ENCODE measurements around the gene MTR. TPM values are rescaled to one million over a fixed set of nuclear protein-coding genes. Genes with fewer than 3 reads are reported as not detected.
A peak's percentile ranks its signal among the peaks of the same experiment; 100 is the strongest.

Gene MTR
- total RNA-seq, 1 donor from 2014 or later = 51.8 TPM

GRCh38 chr1:236829085-236829484 lies 34.0 kb downstream of the MTR start:
- no peaks in the 10 kb centered on the region for H3K4me1 Mint-ChIP-seq
- H3K4me3 Mint-ChIP-seq = no peak overlapping the region
- no peak overlapping the region for H3K27ac Mint-ChIP-seq
- H3K9me3 Mint-ChIP-seq = no peaks in the 10 kb centered on the region
- intact Hi-C loops (cut with micrococcal nuclease) = no loop called here
- H3K27me3 Mint-ChIP-seq = no peaks in the 10 kb centered on the region
- no peak for DNase-seq
- peaks cover 52% of the 10 kb centered on the region for H3K36me3 Mint-ChIP-seq (ENCODE audit: low read depth)

GRCh38 chr1:236830116-236830515 lies 35.0 kb downstream of the MTR start:
- DNase-seq = no peak
- Mint-ChIP-seq H3K27ac (no peak overlapping the region), H3K9me3 (no peaks in the 10 kb centered on the region), H3K4me1 (peaks cover 3% of the 10 kb centered on the region), H3K4me3 (no peak overlapping the region), H3K36me3 (ENCODE audit: low read depth) (peaks cover 55% of the 10 kb centered on the region), H3K27me3 (no peaks in the 10 kb centered on the region)
- intact Hi-C loops (cut with micrococcal nuclease) = no loop called here

- H3K27me3 Mint-ChIP-seq = no peaks in the 10 kb centered on the region
- DNase-seq = no peak
- peaks cover 7% of the 10 kb centered on the region for H3K4me1 Mint-ChIP-seq
- intact Hi-C loops (cut with micrococcal nuclease) = no loop called here
- H3K4me3 Mint-ChIP-seq = no peak overlapping the region
- H3K9me3 Mint-ChIP-seq = no peaks in the 10 kb centered on the region
- H3K36me3 Mint-ChIP-seq (ENCODE audit: low read depth) = peaks cover 59% of the 10 kb centered on the region
- no peak overlapping the region for H3K27ac Mint-ChIP-seq
Observed at GRCh38 chr1:236830560-236830959, 35.5 kb downstream of the MTR start.

- Mint-ChIP-seq H3K27ac (no peak overlapping the region), H3K27me3 (no peaks in the 10 kb centered on the region), H3K4me1 (peaks cover 9% of the 10 kb centered on the region), H3K4me3 (no peak overlapping the region), H3K9me3 (no peaks in the 10 kb centered on the region), H3K36me3 (ENCODE audit: low read depth) (peaks cover 62% of the 10 kb centered on the region)
- no peak for DNase-seq
- intact Hi-C loops (cut with micrococcal nuclease) = no loop called here
Observed at GRCh38 chr1:236833575-236833974, 38.5 kb downstream of the MTR start.

GRCh38 chr1:236834876-236835275 lies 39.8 kb downstream of the MTR start:
- intact Hi-C loops (cut with micrococcal nuclease) = no loop called here
- peaks cover 64% of the 10 kb centered on the region for H3K36me3 Mint-ChIP-seq (ENCODE audit: low read depth)

GRCh38 chr1:236835491-236835890 lies 40.4 kb downstream of the MTR start:
- no peak overlapping the region for H3K27ac Mint-ChIP-seq
- H3K27me3 Mint-ChIP-seq = no peaks in the 10 kb centered on the region
- peaks cover 68% of the 10 kb centered on the region for H3K36me3 Mint-ChIP-seq (ENCODE audit: low read depth)
- H3K9me3 Mint-ChIP-seq = no peaks in the 10 kb centered on the region
- no peak overlapping the region for H3K4me3 Mint-ChIP-seq
- DNase-seq = no peak
- peaks cover 10% of the 10 kb centered on the region for H3K4me1 Mint-ChIP-seq
- intact Hi-C loops (cut with micrococcal nuclease) = no loop called here

More at GRCh38 chr1:236834876-236835275, 39.8 kb downstream of the MTR start:
- Mint-ChIP-seq H3K4me1 (peaks cover 9% of the 10 kb centered on the region), H3K4me3 (no peak overlapping the region), H3K27me3 (no peaks in the 10 kb centered on the region), H3K9me3 (no peaks in the 10 kb centered on the region), H3K27ac (peak overlapping the region; percentile 19)
- DNase-seq = no peak

- Mint-ChIP-seq H3K36me3 (ENCODE audit: low read depth) (peaks cover 67% of the 10 kb centered on the region), H3K4me3 (no peak overlapping the region), H3K27me3 (no peaks in the 10 kb centered on the region), H3K4me1 (peaks cover 10% of the 10 kb centered on the region), H3K9me3 (no peaks in the 10 kb centered on the region), H3K27ac (no peak overlapping the region)
- DNase-seq = no peak
- intact Hi-C loops (cut with micrococcal nuclease) = no loop called here
Observed at GRCh38 chr1:236836157-236836556, 41.1 kb downstream of the MTR start.

- no peak overlapping the region for H3K27ac Mint-ChIP-seq
- intact Hi-C loops (cut with micrococcal nuclease) = no loop called here
- H3K36me3 Mint-ChIP-seq (ENCODE audit: low read depth) = peaks cover 62% of the 10 kb centered on the region
- H3K9me3 Mint-ChIP-seq = no peaks in the 10 kb centered on the region
- no peaks in the 10 kb centered on the region for H3K27me3 Mint-ChIP-seq
- H3K4me1 Mint-ChIP-seq = peaks cover 10% of the 10 kb centered on the region
- DNase-seq = no peak
- H3K4me3 Mint-ChIP-seq = no peak overlapping the region
Observed at GRCh38 chr1:236837115-236837514, 42.0 kb downstream of the MTR start.

GRCh38 chr1:236837897-236838296 lies 42.8 kb downstream of the MTR start:
- Mint-ChIP-seq H3K27ac (no peak overlapping the region), H3K9me3 (no peaks in the 10 kb centered on the region), H3K36me3 (ENCODE audit: low read depth) (peaks cover 61% of the 10 kb centered on the region), H3K27me3 (no peaks in the 10 kb centered on the region), H3K4me1 (peaks cover 10% of the 10 kb centered on the region), H3K4me3 (no peak overlapping the region)
- intact Hi-C loops (cut with micrococcal nuclease) = no loop called here
- no peak for DNase-seq

- no peaks in the 10 kb centered on the region for H3K27me3 Mint-ChIP-seq
- intact Hi-C loops (cut with micrococcal nuclease) = no loop called here
- no peak overlapping the region for H3K4me3 Mint-ChIP-seq
- no peak for DNase-seq
- H3K9me3 Mint-ChIP-seq = no peaks in the 10 kb centered on the region
- H3K4me1 Mint-ChIP-seq = peaks cover 2% of the 10 kb centered on the region
- no peak overlapping the region for H3K27ac Mint-ChIP-seq
- peaks cover 36% of the 10 kb centered on the region for H3K36me3 Mint-ChIP-seq (ENCODE audit: low read depth)
Observed at GRCh38 chr1:236841341-236841740, 46.2 kb downstream of the MTR start.

GRCh38 chr1:236844499-236845271 lies 49.6 kb downstream of the MTR start:
- intact Hi-C loops (cut with micrococcal nuclease) = no loop called here
- peaks cover 39% of the 10 kb centered on the region for H3K36me3 Mint-ChIP-seq (ENCODE audit: low read depth)
- H3K27me3 Mint-ChIP-seq = no peaks in the 10 kb centered on the region
- no peak overlapping the region for H3K4me3 Mint-ChIP-seq
- peaks cover 9% of the 10 kb centered on the region for H3K4me1 Mint-ChIP-seq
- no peaks in the 10 kb centered on the region for H3K9me3 Mint-ChIP-seq
- no peak for DNase-seq
- no peak overlapping the region for H3K27ac Mint-ChIP-seq

GRCh38 chr1:236845830-236846229 lies 50.7 kb downstream of the MTR start:
- H3K36me3 Mint-ChIP-seq (ENCODE audit: low read depth) = peaks cover 38% of the 10 kb centered on the region
- H3K27me3 Mint-ChIP-seq = no peaks in the 10 kb centered on the region
- no peak for DNase-seq
- intact Hi-C loops (cut with micrococcal nuclease) = no loop called here
- peaks cover 7% of the 10 kb centered on the region for H3K4me1 Mint-ChIP-seq
- H3K27ac Mint-ChIP-seq = no peak overlapping the region
- H3K9me3 Mint-ChIP-seq = no peaks in the 10 kb centered on the region
- no peak overlapping the region for H3K4me3 Mint-ChIP-seq

GRCh38 chr1:236848274-236848923 lies 53.3 kb downstream of the MTR start:
- no peak overlapping the region for H3K27ac Mint-ChIP-seq
- no peaks in the 10 kb centered on the region for H3K27me3 Mint-ChIP-seq
- no peak overlapping the region for H3K4me3 Mint-ChIP-seq
- no peak for DNase-seq
- peaks cover 7% of the 10 kb centered on the region for H3K4me1 Mint-ChIP-seq
- H3K9me3 Mint-ChIP-seq = no peaks in the 10 kb centered on the region
- H3K36me3 Mint-ChIP-seq (ENCODE audit: low read depth) = peaks cover 39% of the 10 kb centered on the region
- intact Hi-C loops (cut with micrococcal nuclease) = no loop called here

GRCh38 chr1:236850077-236850979 lies 55.2 kb downstream of the MTR start:
- Mint-ChIP-seq H3K4me3 (no peak overlapping the region), H3K27me3 (no peaks in the 10 kb centered on the region), H3K4me1 (peaks cover 7% of the 10 kb centered on the region), H3K27ac (no peak overlapping the region), H3K36me3 (ENCODE audit: low read depth) (peaks cover 54% of the 10 kb centered on the region), H3K9me3 (no peaks in the 10 kb centered on the region)
- intact Hi-C loops (cut with micrococcal nuclease) = no loop called here
- DNase-seq = no peak

Data from activated CD4-positive, alpha-beta T cell treated with anti-CD3 and anti-CD28 coated beads, Interleukin-2, amount 10 ng/mL, durations not matched to agents 24 days and 14 days (primary cell).